H1 (cell line): ENCODE data around the gene DLL4. TPM values are rescaled to one million over a fixed set of nuclear protein-coding genes. Genes with fewer than 3 reads are reported as not detected.

Source experiments
- polyA plus RNA-seq, 7 experiments: library from polyadenylated mRNA; depleted of rRNA in 3 of 7; stranded (reverse) in 5 of 7; unstranded in 2 of 7; fragments of >200 nt in 5 of 7; fragments of 200-250 nt in 2 of 7; gene quantifications; 1 replicate in 5 of 7; 2 replicates in 1 of 7; 4 replicates in 1 of 7; pipeline versions ENCODE4 v1.2.1 to v1.2.3, GENCODE V29; 2011 to 2013; ENCODE audit warnings: missing spikeins in 2 of 7, mixed read lengths in 2 of 7
- total RNA-seq: library from RNA; stranded (reverse); fragmentation: NEBNext Ultra II Directional; extraction: Animal tissue kit (Norgen Biotek cat#: 25700); gene quantifications from 2 replicates; pipeline ENCODE4 v1.2.1, GENCODE V29; 2021
- TF ChIP-seq, protein P1 (sequence below), 3 experiments: IDR thresholded peaks; 1 replicate in 2 of 3; 2 replicates in 1 of 3; pipeline versions ENCODE4 v1.5.1 to v1.6.1; 2011; ENCODE audit warnings: low read length in 3 of 3, mild to moderate bottlenecking in 3 of 3, inconsistent platforms in 2 of 3, low read depth in 1 of 3, moderate library complexity in 1 of 3; ENCODE audit not compliant: insufficient read depth in 1 of 3; ENCODE audit errors: control extremely low read depth in 1 of 3

Gene DLL4
- total and polyA plus RNA-seq, 2 of the 8 experiments (the other 6 are each of a cell fraction or from before 2014, with no cell fraction given) = 0.23 to 0.60 TPM

DNA sequence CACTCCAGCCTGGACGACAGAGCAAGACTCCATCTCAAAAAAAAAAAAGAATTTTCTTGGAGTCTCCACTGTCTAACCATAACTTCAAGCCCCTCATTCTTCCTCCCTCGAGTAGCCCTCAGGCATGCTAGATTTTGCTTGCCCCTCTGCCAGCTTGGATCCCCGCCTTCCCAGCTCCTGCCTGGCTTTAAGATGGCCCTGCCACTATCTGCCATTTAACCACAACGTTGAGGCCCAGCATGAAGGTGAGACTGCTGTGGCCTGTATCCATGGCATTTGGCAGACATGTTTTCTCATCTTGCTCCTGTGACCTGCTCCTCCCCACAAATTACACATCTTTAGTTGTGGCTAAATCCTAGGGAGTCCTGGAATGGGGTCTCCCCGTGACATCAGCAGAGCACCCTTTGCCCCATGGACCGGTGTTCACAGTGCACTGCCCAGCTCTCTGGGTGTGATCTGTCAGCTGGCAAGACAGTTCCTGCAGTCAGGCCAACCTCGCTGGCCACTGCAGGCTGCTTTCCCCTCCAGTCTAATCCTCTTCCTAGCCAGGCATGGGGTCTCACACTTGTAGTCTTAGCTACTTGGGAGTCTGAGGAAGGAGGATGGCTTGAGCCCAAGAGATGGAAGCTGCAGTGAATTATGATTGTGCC is 24.5 kb upstream of the DLL4 start (continued):
- TF ChIP-seq, protein P1, sequence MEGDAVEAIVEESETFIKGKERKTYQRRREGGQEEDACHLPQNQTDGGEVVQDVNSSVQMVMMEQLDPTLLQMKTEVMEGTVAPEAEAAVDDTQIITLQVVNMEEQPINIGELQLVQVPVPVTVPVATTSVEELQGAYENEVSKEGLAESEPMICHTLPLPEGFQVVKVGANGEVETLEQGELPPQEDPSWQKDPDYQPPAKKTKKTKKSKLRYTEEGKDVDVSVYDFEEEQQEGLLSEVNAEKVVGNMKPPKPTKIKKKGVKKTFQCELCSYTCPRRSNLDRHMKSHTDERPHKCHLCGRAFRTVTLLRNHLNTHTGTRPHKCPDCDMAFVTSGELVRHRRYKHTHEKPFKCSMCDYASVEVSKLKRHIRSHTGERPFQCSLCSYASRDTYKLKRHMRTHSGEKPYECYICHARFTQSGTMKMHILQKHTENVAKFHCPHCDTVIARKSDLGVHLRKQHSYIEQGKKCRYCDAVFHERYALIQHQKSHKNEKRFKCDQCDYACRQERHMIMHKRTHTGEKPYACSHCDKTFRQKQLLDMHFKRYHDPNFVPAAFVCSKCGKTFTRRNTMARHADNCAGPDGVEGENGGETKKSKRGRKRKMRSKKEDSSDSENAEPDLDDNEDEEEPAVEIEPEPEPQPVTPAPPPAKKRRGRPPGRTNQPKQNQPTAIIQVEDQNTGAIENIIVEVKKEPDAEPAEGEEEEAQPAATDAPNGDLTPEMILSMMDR (IDR thresholded peaks at IDR 0.05; ENCODE audit: control extremely low read depth in 1 of 3, insufficient read depth in 1 of 3, low read depth in 1 of 3, low read length in 3 of 3) = no peak
